ENCODE data around the gene FLT4. TPM values are rescaled to one million over a fixed set of nuclear protein-coding genes. Genes with fewer than 3 reads are reported as not detected.

FLT4 gene
- total and polyA plus RNA-seq, 2 of the 13 experiments (the other 11 are each of a cell fraction or from before 2014, with no cell fraction given): not detected

GRCh38 chr5:180668835-180669596, 19.6 kb upstream of the FLT4 start (continued):
- TF ChIP-seq, protein P1, sequence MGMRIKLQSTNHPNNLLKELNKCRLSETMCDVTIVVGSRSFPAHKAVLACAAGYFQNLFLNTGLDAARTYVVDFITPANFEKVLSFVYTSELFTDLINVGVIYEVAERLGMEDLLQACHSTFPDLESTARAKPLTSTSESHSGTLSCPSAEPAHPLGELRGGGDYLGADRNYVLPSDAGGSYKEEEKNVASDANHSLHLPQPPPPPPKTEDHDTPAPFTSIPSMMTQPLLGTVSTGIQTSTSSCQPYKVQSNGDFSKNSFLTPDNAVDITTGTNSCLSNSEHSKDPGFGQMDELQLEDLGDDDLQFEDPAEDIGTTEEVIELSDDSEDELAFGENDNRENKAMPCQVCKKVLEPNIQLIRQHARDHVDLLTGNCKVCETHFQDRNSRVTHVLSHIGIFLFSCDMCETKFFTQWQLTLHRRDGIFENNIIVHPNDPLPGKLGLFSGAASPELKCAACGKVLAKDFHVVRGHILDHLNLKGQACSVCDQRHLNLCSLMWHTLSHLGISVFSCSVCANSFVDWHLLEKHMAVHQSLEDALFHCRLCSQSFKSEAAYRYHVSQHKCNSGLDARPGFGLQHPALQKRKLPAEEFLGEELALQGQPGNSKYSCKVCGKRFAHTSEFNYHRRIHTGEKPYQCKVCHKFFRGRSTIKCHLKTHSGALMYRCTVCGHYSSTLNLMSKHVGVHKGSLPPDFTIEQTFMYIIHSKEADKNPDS (CRISPR knock-in tag; IDR thresholded peaks at IDR 0.05): no peak
- TF ChIP-seq, protein P2, sequence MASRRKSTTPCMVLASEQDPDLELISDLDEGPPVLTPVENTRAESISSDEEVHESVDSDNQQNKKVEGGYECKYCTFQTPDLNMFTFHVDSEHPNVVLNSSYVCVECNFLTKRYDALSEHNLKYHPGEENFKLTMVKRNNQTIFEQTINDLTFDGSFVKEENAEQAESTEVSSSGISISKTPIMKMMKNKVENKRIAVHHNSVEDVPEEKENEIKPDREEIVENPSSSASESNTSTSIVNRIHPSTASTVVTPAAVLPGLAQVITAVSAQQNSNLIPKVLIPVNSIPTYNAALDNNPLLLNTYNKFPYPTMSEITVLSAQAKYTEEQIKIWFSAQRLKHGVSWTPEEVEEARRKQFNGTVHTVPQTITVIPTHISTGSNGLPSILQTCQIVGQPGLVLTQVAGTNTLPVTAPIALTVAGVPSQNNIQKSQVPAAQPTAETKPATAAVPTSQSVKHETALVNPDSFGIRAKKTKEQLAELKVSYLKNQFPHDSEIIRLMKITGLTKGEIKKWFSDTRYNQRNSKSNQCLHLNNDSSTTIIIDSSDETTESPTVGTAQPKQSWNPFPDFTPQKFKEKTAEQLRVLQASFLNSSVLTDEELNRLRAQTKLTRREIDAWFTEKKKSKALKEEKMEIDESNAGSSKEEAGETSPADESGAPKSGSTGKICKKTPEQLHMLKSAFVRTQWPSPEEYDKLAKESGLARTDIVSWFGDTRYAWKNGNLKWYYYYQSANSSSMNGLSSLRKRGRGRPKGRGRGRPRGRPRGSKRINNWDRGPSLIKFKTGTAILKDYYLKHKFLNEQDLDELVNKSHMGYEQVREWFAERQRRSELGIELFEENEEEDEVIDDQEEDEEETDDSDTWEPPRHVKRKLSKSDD (CRISPR knock-in tag; IDR thresholded peaks at IDR 0.05; ENCODE audit: low read depth): no peak
- TF ChIP-seq SOX5 (CRISPR knock-in tag; IDR thresholded peaks at IDR 0.05; ENCODE audit: borderline replicate concordance) (peak; percentile 24; the same call in 1 of the 2 replicates), ZNF430 (CRISPR knock-in tag; IDR thresholded peaks at IDR 0.05) (no peak), ZNF367 (CRISPR knock-in tag; IDR thresholded peaks at IDR 0.05; ENCODE audit: borderline replicate concordance) (no peak), MED8 (CRISPR knock-in tag; IDR thresholded peaks at IDR 0.05; ENCODE audit: insufficient replicate concordance) (no peak), CREB3 (CRISPR knock-in tag; IDR thresholded peaks at IDR 0.05) (no peak), FOXP1 (IDR thresholded peaks at IDR 0.05) (no peak), FOXP1 (CRISPR knock-in tag; IDR thresholded peaks at IDR 0.05) (peak; percentile 43; the same call in 1 of the 2 replicates), KDM4B (CRISPR knock-in tag; IDR thresholded peaks at IDR 0.05) (no peak)
